PC-3 (cell line): ENCODE data around the gene FBN3.

Source experiments
- EZH2 ChIP-seq: fragments of 300-600 bp; sonication (generic); IDR thresholded peaks from one replicate; pipeline ENCODE4 v1.6.1; 2017; ENCODE audit warnings: antibody characterized with exemption, mild to moderate bottlenecking, low read length; ENCODE audit not compliant: unreplicated experiment
- EZH2phosphoT487 ChIP-seq: fragments of 300-600 bp; sonication (generic); IDR thresholded peaks from 2 replicates; pipeline ENCODE4 v1.6.1; 2018; ENCODE audit warnings: mild to moderate bottlenecking, antibody characterized with exemption, low read length, borderline replicate concordance
- TF ChIP-seq, protein P1 (sequence below): fragments of 300-600 bp; sonication (generic); conservative IDR thresholded peaks from 2 replicates; pipeline ENCODE4 v1.5.1; 2017; ENCODE audit warnings: antibody characterized with exemption, low read depth, mild to moderate bottlenecking, low read length

DNA sequence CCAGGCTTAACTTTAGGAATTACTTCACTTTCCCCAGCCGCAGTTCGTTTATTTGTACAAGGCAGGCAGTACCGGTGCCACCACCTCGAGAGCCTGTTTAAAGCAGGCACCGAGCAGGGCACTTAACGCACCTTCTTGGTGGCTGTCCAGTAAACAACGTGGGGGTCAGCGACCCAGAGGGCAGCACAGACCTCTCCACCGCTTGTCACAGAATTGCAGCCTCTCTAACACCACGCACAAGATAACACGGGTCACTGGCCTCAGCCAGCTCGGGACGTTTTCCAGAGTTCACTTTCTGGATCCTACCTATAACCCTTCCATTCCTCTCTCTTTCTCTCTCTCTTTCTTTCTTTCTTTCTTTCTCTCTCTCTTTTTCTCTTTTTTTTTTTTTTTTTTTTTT lies 127.1 kb downstream of the FBN3 start:
- TF ChIP-seq, protein P1, sequence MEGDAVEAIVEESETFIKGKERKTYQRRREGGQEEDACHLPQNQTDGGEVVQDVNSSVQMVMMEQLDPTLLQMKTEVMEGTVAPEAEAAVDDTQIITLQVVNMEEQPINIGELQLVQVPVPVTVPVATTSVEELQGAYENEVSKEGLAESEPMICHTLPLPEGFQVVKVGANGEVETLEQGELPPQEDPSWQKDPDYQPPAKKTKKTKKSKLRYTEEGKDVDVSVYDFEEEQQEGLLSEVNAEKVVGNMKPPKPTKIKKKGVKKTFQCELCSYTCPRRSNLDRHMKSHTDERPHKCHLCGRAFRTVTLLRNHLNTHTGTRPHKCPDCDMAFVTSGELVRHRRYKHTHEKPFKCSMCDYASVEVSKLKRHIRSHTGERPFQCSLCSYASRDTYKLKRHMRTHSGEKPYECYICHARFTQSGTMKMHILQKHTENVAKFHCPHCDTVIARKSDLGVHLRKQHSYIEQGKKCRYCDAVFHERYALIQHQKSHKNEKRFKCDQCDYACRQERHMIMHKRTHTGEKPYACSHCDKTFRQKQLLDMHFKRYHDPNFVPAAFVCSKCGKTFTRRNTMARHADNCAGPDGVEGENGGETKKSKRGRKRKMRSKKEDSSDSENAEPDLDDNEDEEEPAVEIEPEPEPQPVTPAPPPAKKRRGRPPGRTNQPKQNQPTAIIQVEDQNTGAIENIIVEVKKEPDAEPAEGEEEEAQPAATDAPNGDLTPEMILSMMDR, result no peak
- no peak for TF ChIP-seq EZH2
- TF ChIP-seq EZH2phosphoT487, result no peak
